GM18499 (cell line): ENCODE results near the gene CHORDC1.
"Not testable (repeated sequence)": the region's sequence is repeated elsewhere in the genome, so short reads cannot be mapped to it uniquely, and the experiment has no call there.

Experiments
- ATAC-seq: cut with Tn5 transposase; IDR thresholded peaks from one replicate; pipeline ENCODE4 v1.9.1; 2021; ENCODE audit warnings: moderate number of reproducible peaks; ENCODE audit not compliant: insufficient read depth, unreplicated experiment

Gene CHORDC1

DNA sequence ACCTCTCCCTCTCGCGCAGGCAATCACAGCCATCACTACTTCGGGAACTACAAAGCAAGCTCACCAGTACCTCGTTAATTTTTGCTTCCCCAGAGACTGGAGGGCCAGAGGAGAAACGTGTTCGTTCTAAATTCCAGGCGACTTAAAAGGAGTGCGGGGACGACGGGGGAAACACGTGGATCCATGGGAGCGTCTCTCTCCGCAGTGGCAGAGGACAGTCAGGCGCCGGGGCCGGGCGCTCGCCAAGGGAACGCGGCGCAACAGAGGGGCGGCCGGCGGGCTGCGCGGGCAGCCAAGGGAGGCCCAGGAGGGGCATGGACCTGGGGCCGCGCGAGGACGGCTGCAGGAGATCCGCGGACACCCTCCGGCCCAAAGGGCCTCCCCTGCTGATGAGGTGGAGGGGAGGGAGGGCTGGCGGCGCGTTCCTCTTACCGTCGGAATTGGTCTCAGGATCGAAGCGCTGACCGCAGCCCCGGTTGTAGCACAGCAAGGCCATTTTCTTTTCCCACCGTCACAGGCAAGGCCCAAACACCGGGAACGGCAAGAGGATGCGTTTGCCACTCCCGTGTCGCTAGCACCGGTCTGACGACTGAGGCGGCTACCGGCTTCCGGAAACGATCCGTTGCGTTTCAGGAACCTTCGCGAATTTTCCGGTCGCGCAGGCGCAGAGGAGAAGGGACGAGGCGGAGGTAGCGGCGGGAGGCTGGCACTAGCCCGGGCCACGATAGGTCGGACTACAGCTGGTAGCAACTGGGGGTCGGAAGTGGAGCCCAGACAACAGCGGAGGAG lies at the start of gene CHORDC1:
Gene CHORDC1, minus strand, starts transcription at position 591 of the 789 bp plus-strand sequence. Its CDS starts 95 bp downstream, at position 496.
- ATAC-seq, result peak; percentile 73

DNA sequence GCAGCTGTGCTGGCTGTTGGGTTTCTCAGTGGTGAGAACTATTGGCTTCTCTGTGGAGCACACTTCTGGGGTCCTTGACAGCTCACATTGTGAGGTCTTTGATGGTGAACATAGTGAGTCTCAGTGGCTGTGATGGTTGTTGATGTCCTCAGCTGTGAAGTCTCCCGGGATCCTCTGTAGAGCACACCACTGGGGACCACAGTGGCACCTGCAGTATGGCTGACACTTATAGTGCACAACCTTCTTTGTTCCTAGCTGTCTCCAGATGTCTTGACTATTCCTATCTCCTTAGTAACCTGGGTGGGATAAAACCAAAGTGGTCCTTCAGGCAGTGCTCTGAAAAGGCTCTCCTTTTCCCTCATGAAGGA lies 34.3 kb upstream of the CHORDC1 start:
- ATAC-seq, result no peak

DNA sequence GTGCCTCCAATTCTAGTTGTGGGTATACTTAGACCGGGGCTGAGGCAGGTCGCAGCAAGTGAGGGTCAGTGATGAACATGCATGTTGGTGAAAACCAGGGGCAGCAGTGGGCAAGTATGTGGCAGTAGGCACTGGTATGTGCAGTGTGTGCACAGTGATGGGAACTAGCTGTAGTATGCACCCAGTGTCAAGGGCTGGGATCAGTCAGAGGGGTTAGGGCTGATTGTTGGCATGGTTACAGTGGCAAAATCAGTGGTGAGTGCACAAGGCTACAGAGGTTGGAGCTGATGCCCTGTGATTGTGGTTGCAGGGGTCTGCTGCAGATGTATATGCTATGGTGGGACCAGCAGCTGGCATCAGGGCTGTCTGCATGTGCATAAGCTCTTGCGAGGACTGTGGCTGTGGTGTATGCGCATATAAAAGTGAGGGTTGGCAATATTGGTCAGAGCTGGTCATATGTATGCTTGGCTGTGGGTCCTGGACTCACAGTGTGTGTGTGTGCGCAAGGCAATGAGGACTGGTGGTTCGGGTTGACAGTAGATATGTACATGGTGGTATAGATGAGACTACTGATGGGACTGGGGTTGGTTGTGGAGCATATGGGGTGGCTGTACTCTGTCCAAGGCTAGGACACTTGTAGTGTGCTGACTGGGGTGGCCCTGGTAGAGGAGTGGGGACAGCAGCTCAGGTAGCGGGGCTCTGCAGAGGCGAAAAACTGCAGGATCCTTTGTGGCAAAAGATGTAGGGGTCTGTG lies 33.7 kb upstream of the CHORDC1 start:
- no peak for ATAC-seq

DNA sequence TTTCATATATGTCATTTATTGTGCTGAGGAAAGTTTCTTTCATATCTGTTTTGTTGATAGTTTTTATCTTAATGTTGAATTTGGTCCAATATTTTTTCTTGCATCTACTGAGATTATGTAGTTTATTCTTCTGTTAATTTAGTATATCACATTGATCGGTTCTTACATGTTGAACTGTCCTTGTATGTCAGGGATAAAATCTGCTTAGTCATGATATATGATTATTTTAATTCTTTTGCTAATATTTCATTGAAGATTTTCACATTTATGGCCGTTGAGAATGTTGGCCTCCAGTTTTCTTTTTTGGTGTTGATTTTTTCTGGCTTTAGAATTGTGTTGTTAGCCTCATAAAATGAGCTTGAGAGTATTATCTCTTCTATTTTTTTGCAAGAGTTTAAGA lies 31.2 kb upstream of the CHORDC1 start:
- no peak for ATAC-seq

DNA sequence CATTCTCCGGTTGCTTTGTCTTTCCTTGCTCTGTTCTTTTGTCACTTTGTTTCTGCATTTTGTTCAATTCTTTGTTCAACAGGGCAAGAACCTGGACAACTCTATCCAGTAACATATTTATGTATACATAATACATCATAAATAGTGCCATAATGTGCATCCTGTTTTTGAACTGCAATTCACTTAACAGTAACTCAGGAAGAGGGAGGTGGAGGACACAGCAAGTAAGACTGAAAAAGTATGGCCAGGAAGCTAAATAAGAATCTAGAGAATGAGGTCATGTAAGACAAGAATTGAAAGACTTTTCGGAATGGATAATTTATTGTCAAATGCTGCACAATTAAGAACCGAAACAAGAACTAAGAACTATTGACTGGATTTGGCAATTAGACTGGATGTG lies 29.2 kb upstream of the CHORDC1 start:
- ATAC-seq, result no peak

DNA sequence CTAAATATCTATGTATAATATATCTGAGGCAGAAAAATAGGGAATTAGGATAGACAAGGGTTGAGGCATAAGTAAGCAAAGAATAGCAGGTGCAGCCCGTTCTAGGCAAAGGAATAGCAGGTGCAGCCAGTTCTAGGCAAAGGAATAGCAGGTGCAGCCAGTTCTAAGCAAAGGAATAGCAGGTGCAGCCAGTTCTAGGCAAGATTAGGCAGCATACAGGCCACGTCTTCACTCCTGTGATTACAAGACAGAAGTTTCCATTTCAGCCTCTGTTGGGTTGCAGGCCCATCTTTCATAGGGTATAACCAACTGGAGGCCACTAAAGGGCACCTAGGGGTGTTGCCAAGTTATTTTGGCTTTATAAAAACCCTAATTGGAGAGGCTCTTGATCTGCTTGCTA lies 28.8 kb upstream of the CHORDC1 start:
- ATAC-seq, result no peak

DNA sequence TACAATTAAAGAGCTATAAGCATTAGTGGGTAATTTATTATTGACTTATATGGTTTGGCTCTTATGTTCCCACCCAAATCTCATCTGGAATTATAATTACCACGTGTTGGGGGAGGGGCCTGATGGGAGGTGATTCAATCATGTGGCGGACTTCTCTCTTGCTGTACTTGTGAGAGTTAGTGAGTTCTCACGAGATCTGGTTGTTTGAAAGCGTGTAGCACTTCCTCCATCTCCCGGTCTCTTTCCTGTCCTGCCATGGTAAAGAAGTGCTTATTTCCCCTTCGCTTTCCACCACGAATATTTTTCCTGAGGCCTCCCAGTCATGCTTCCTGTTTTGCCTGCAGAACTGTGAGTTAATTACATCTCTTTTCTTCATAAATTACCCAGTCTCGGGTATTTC lies 28.1 kb upstream of the CHORDC1 start:
- ATAC-seq, result no peak

DNA sequence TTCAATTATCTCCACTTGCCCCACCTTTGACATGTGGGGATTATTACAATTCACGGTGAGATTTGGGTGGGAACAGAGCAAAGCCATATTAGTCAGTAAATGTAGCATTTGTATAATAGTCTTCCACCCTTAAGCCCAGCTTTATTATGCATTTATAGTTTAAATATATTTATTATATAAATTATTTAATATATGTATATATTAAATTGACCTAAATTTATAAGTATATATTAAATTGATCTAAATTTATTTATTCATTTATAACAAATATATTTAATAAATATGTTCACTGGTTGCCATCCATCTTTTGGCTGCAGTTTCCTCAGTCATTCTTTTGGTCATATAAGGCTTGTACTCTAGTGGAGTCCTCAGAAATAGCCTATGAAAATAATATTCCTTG lies 23.6 kb upstream of the CHORDC1 start:
- no peak for ATAC-seq

DNA sequence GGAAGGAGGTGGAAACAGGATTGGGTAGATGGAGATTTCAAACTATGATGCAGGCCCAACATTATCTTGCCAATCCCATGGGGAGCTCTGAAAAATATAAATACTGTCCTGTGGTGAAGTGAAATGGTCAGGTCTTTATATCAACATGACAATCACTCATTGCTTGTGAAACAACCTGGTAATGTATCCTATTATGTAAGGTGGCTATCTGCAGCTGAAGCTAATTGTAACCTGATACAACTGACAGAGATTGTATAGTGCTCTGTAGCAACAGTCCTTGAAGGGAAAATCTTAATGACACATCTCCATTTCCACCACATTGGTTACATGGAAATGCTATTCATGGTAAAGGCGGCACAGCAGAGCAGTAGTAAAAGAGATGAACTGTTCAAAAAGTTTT lies 20.7 kb upstream of the CHORDC1 start:
- ATAC-seq, result no peak

DNA sequence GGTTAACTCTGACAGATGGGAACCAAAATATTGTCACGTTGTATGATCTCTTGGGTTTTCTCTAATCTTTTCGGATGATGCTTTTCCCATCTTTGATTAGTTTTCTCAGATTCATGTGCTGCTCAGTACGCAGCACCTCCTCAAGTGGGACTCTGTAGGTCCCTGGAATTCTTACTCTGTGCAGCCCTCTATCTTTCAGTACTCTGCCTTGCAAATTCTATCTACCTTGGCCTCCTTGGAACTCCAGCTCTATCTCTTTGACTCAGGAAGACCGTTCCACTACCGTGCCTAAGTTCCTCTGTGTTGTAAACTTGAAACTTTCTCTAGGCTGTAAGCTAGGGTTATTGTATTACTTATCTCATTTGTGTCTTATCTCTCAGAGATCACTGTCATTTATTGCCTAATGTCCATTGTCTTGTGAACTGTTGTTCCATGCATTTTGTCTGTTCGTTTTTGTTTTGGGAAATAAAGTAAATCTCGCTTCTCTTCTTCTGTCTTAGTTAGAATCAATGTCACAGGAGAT lies 20.1 kb upstream of the CHORDC1 start:
- ATAC-seq, result no peak

DNA sequence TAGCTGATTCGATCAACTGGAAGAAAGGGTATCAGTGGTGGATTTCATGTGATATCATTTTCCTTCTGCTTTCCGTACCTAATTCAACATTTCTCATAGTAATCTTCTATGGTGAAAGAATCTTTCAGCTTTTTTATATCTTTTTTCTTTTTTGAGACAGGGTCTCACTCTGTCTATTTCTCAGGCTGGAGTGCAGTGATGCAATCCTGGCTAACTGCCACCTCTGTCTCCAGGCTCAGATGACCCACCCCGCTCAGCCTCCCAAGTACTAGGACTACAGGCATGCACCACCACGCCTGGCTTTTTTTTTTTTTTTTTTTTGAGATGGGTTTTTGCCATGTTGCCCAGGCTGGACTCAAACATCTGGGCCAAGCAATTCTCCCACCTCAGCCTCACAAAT lies 18.6 kb upstream of the CHORDC1 start:
- no peak for ATAC-seq

DNA sequence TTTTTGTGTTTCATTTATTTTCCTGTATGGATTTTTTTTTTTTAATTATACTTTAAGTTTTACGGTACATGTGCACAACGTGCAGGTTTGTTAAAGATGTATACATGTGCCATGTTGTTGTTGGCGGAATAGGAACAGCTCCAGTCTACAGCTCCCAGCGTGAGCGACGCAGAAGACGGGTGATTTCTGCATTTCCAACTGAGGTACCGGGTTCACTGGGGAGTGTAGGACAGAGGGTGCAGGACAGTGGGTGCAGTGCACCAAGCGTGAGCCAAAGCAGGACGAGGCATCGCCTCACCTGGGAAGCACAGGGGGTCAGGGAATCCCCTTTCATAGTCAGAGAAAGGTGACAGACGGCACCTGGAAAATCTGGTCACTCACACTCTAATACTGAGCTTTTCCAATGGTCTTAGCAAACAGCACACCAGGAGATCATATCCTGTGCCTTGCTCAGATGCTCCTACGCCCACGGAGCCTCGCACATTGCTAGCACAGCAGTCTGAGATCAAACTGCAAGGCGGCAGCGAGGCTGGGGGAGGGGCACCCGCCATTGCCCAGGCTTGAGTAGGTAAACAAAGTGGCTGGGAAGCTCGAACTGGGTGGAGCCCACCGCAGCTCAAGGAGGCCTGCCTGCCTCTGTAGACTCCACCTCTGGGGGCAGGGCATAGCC lies 17.3 kb upstream of the CHORDC1 start:
- not testable (repeated sequence) for ATAC-seq

DNA sequence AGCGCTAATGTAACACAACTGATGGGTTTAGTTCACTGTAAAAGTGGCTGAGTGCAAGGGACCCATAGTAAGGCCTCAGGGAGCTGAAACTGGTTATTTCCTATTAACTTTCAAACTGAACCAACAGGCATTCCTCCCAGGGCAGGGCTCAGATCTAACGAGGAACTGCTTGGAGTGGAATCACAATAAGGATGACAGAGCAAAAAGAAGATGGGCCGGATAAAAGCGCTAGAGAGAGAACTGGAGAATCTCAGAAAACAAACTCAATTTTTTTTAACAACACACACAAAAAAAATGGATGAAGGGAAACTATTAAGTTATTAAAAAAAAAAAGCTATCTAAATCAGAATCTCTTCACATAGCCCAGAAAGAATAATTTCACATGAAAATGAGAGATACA lies 14.2 kb upstream of the CHORDC1 start:
- ATAC-seq, result no peak

DNA sequence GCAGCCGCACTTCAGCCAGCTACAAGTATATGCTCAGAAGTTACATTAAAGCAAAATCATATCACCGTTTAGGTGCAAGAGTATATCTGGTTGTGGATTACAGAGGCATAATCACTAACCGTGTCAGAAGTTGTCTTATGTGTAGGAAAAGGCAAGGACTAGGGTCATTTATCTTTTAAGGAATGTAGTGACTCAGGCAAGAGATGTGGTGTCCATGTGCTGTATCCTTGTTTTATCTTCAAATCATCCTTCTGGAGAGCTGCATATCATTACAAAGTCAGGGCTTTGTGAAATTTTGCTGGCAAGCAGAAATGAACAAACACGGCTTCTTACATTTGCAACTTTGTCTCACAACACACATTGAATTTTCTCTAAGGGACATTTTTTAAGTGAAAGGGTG lies 12.7 kb upstream of the CHORDC1 start:
- ATAC-seq, result no peak

DNA sequence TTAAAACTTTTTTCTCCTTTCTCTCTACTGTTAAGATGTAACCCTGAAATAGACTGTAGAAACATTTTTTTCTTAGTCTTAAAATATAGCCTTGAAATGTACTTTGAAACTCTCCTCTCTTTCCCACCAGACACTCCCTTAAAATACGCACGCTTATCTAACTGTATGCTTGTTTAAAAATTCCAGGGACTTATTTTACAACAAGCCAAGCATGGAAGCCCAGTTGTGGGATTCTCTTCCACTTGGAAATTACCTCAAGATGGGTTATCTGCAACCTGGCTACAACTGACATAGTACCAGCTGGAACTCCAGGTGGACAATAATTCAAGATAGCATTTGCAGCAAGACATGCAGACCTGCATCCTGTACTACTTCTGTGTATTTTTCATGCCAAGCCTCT lies 12.1 kb upstream of the CHORDC1 start:
- no peak for ATAC-seq

DNA sequence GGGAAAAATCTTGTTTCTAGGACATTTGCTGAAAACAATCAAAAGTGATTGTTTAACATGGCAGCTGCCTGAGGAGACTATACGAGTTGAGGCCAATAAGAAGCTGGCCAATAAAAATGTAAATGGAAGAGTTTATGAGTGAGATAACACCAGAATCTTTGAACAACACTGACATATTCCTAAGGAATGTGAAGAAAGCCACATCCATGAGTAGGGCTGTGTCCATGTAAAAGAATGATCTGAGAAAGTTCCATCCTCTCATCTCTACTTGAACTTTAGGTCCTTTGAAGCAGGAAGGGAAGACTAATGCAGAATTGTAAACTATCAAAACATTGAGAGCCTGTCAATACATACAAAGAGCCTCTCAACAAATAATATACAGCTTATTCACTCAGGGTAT lies 6.9 kb upstream of the CHORDC1 start:
- no peak for ATAC-seq

DNA sequence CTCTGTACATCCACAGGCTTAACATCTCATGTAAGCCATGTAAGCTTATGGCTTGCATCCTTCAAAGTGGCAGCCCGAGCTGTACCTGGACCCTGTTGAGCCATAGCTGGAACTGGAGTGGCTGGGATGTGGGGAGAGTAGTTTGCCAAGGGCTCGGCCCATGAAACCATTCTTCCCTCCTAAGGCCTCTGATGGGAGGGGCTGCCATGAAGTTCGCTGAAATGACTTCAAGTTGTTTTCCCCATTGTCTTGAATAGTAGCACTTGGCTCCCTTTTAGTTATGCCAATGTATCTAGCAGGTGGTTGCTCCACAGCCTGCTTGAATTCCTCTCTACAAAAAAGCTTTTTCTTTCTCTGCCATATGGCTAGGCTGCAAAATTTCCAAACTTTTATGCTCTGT lies 5.2 kb upstream of the CHORDC1 start:
- no peak for ATAC-seq

DNA sequence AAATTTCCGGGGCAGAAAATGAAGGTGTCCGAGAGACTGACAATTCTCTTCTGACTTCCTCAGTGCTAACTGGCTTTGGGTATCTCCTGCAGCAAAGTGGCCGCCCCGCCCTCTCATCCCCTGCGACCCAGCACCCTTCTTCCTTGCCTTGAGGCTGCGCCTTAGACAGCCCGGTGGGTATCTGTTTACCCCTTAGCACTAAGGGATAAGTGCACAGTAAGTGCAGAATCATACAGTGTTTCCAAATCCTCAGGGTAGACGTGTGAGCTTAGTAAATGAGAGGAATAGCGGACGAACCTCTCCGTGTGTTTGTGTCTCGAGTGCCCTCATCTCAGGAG lies 368 bp upstream of the CHORDC1 start:
- ATAC-seq, result no peak

DNA sequence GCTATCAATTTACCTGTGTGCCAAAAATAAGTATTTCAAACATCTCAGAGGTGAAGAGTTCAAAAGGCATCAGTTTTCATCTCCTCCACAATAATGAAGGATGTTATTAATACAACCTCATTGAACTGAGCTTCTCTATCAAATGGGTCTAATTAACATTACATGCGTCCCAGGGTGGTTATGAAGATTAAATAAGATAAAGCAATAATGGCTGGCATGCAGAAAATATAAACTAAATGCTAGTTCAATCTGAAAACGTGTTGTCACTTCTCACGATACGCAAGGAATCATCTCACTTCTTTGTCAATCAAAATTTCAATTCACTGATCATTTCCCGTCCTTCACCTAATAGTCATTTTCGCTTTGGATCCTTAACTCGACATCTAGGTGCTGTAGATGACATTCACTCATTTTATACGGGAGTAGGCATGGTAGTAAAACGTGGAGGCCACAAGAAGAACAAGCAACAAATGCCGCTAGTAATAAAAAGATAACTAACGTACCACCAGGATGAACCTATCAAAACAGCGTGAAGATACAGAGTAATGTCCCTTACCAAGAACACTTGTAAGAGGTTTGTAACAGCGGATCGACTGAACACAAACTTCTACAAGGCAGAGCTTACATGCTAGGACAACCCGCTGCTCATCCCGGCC lies 918 bp downstream of the CHORDC1 start:
- no peak for ATAC-seq

DNA sequence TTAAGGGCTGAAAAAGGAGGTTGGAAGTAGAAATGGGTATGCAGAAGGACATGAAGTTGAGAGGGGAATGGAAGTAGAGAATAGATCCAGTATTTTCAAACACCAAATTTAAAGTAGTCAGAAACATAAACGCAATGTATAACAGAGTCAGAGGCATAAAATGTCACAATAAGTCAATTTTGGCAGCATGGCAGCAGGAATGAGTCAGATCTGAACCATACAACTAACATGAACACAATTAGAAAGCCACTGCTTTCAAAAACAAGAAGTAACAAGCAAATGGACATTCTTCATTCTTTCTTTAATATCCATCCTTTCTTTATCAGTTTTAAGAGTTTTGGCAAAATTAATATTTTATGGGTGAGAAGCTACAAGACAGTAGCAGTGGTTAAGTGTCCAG lies 2.5 kb downstream of the CHORDC1 start:
- ATAC-seq, result no peak

DNA sequence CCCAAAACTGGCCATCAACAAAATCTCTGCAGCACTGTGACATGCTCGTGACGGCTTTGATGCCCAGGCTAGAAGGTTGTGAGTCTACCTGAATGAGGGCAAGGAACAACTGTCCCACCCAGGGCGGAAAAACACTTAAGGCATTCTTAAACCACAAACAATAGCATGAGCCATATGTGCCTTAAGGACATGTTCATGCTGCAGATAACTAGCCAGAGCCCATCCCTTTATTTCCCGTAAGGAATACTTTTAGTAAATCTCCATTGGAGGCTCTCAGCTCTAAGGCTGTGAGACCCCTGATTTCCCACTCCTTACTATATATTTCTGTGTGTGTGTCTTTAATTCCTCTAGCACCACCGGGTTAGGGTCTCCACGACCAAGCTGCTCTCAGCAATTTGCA lies 3.4 kb downstream of the CHORDC1 start:
- no peak for ATAC-seq
